ENCODE data around the gene HOXD1. TPM values are rescaled to one million over a fixed set of nuclear protein-coding genes. Genes with fewer than 3 reads are reported as not detected.

HOXD1 gene
- total RNA-seq, 1 donor from 2014 or later: not detected

DNA sequence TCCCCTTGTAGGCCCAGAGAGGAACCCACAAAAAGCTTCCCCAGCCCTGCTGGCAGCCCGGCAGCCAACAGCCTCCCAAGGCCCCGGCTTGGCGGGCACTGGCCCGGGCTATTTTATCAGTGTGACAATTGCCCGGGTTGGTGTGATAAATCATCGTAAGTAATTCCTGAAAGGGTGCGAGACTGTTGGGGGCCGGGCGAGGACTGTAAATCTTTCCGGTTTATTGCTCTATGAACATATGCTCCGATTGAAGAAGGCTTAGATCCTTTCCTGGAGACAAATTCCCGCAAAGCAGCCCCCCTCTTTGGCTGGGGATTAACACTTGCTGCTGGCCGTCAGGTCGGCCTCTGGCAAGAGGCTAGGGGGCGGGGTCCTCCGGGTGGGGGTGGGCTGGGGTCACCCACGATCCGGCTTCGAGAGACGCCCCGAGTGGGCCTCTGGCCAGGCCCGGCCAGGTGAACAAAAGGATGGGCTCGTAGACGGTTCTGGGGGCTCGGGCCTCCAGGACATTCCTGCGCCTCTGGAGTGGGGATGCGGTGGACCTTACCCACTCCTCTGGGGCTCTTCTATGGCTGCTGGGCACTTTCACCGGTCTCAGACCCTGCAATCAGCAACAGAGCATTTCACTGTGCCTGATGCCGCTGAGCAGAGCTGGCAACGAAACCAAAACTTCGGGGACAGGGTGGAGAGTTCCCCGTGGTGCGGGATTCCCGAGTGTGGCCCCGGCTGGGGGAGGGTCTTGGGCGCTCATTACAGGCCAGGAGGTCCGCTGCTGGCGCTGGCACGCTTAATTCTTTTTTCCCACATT lies 29.4 kb upstream of the HOXD1 start:
- peaks cover 82% of the 10 kb centered on the region for H3K27me3 Mint-ChIP-seq (ENCODE audit: low read depth)
- no peak overlapping the region for H3K27ac Mint-ChIP-seq (ENCODE audit: unreplicated experiment)
- peaks cover 4% of the 10 kb centered on the region for H3K9me3 Mint-ChIP-seq (ENCODE audit: low read depth)
- DNase-seq (ENCODE audit: low spot score): no peak
- H3K36me3 Mint-ChIP-seq (ENCODE audit: low read depth): peaks cover 9% of the 10 kb centered on the region
- TF ChIP-seq, protein P1, sequence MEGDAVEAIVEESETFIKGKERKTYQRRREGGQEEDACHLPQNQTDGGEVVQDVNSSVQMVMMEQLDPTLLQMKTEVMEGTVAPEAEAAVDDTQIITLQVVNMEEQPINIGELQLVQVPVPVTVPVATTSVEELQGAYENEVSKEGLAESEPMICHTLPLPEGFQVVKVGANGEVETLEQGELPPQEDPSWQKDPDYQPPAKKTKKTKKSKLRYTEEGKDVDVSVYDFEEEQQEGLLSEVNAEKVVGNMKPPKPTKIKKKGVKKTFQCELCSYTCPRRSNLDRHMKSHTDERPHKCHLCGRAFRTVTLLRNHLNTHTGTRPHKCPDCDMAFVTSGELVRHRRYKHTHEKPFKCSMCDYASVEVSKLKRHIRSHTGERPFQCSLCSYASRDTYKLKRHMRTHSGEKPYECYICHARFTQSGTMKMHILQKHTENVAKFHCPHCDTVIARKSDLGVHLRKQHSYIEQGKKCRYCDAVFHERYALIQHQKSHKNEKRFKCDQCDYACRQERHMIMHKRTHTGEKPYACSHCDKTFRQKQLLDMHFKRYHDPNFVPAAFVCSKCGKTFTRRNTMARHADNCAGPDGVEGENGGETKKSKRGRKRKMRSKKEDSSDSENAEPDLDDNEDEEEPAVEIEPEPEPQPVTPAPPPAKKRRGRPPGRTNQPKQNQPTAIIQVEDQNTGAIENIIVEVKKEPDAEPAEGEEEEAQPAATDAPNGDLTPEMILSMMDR (IDR thresholded peaks at IDR 0.05): no peak
- peaks cover 6% of the 10 kb centered on the region for H3K4me1 Mint-ChIP-seq (ENCODE audit: low read depth)
- no peak overlapping the region for H3K4me3 Mint-ChIP-seq (ENCODE audit: unreplicated experiment)

DNA sequence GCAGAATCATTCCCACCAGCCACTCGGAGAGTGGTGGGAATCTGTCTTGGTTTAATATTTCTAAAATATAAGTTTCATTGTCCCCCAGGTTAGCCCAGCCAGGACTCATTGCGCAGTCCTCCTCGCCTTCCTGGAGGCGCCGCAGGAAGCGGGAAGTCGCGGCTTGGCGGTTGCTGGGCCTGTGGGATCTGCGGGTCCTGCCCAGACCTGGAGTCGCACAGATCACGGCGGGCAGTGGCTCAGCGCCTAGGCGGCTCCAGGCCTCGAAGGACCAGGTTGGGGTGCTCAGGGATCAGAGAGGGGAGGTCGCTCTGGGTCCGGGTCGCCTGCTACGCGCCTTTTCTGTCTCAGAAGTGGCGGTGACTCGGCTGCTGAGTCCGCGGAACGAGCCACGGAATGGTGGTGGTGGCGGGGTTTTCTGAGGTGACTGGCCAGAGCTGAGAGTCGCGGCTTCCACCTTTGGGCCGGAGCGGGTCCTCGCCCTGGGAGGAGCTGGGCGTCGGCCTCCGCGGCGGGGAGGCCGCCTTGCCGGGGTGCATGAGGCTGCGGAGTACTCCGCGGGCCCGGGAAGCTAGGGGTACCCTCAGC lies 28.7 kb upstream of the HOXD1 start:
- no peak for DNase-seq (ENCODE audit: low spot score)
- Mint-ChIP-seq H3K4me1 (ENCODE audit: low read depth) (peaks cover 6% of the 10 kb centered on the region), H3K9me3 (ENCODE audit: low read depth) (peaks cover 7% of the 10 kb centered on the region), H3K36me3 (ENCODE audit: low read depth) (peaks cover 12% of the 10 kb centered on the region), H3K27ac (ENCODE audit: unreplicated experiment) (no peak overlapping the region), H3K27me3 (ENCODE audit: low read depth) (peaks cover 82% of the 10 kb centered on the region), H3K4me3 (ENCODE audit: unreplicated experiment) (no peak overlapping the region)
- TF ChIP-seq, protein P1 (IDR thresholded peaks at IDR 0.05): no peak

DNA sequence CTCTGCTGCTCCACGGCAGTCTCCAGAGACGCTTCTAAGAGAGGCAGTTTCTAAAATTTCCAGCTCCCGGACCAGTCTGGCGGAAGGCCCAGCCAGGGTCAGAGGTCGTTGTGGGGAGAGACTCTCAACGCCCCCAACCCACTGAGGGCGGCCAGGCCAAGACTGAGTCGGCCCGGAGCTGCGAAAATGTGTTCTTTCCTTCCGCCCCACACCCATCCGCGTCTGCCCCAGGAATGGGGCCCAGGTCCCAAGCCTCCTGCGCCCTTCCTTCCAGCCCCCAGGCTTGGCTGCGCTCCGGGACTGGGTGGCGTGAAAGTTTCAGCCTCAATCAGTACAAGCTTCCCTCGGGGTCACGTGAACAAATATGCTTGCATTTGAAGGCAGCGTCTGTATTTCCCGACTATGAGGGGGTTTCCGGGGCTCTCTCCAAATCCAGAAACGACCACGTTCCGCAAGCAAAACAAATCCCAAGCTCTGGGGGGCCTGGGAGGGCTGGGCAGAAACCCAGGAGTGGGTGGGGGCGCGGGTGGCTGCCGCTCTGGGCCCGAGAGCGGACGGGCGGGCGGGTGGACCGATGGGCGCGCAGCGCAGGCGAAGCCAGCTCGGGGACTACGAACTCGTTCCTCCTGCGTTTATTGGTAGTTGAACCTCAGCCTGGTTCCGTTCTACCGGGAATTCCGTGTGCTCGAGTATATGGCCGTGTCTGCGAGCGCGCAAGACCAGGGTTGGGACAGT lies 28.1 kb upstream of the HOXD1 start:
- no peak overlapping the region for H3K27ac Mint-ChIP-seq (ENCODE audit: unreplicated experiment)
- TF ChIP-seq, protein P1 (IDR thresholded peaks at IDR 0.05): no peak
- H3K4me3 Mint-ChIP-seq (ENCODE audit: unreplicated experiment): no peak overlapping the region
- H3K36me3 Mint-ChIP-seq (ENCODE audit: low read depth): peaks cover 12% of the 10 kb centered on the region
- peaks cover 83% of the 10 kb centered on the region for H3K27me3 Mint-ChIP-seq (ENCODE audit: low read depth)
- no peak for DNase-seq (ENCODE audit: low spot score)
- peaks cover 6% of the 10 kb centered on the region for H3K4me1 Mint-ChIP-seq (ENCODE audit: low read depth)
- peaks cover 7% of the 10 kb centered on the region for H3K9me3 Mint-ChIP-seq (ENCODE audit: low read depth)

DNA sequence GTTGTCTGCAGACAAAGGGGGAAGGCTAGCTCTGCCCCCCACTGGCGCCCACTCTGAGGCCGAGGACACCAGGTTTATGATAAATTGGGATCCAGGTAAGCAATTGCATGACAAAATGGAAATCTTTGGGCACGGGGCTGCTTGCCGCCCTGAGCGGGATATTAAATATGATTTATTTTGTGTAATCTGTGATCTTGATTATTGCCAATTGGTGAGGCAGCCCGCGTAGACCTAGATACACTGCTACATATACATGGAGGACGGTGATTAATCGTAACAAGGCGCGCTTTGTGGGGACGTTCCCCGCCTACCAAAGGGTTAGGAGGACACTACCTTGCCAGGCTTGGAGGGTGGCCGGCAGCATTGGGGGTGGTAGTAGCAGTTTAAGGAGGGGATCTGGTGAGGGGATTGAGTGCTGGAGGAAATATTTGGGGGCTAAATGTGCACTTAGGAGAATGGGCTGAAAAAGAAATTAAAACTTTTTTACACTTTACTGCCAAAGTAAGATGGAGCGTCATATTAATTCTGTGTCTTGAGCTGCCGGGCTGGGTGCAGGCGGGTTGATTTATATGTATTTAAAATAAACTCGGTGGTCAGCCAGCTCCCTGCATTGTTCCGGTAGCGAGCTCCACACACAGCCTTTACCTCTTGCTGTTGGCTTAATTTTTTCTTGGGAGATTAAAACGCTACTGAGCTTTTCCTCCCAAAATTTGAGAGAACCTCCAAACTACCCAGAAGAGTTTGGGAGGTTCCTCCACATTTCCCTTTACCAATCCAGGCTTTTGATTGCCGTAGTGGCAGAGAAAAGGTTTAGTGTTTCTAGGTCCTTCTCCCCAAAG lies 27.3 kb upstream of the HOXD1 start:
- H3K27me3 Mint-ChIP-seq (ENCODE audit: low read depth): peaks cover 83% of the 10 kb centered on the region
- DNase-seq (ENCODE audit: low spot score): no peak
- TF ChIP-seq, protein P1 (IDR thresholded peaks at IDR 0.05): no peak
- no peak overlapping the region for H3K27ac Mint-ChIP-seq (ENCODE audit: unreplicated experiment)
- H3K4me1 Mint-ChIP-seq (ENCODE audit: low read depth): peaks cover 6% of the 10 kb centered on the region
- no peak overlapping the region for H3K4me3 Mint-ChIP-seq (ENCODE audit: unreplicated experiment)
- H3K36me3 Mint-ChIP-seq (ENCODE audit: low read depth): peaks cover 12% of the 10 kb centered on the region
- peaks cover 7% of the 10 kb centered on the region for H3K9me3 Mint-ChIP-seq (ENCODE audit: low read depth)
